ENCODE measurements around the gene SCP2D1. TPM values are rescaled to one million over a fixed set of nuclear protein-coding genes. Genes with fewer than 3 reads are reported as not detected.

The SCP2D1 gene
- total RNA-seq, 4 donors from 2014 or later = not detected

GRCh38 chr20:18851629-18852028 lies 38.0 kb downstream of the SCP2D1 start:
- TF ChIP-seq CTCF (IDR thresholded peaks at IDR 0.05) = no peak
- Histone ChIP-seq H3K9me3 (no peaks in the 10 kb centered on the region), H3K27ac (no peak overlapping the region), H3K27me3 (no peaks in the 10 kb centered on the region), H3K4me1 (no peaks in the 10 kb centered on the region), H3K36me3 (no peaks in the 10 kb centered on the region), H3K4me3 (no peak overlapping the region)
- intact Hi-C loops (cut with DNase I; ENCODE audit: low total_unique reads) (no loop called here), in situ Hi-C loops (cut with MboI; ENCODE audit: low pct_ligation_motif_present in 1 of 4, low pct_unique_long_range_greater_than_20kb in 1 of 4, low sequenced_read_pairs in 3 of 4) (no loop called here)
- no peak for DNase-seq

DNA sequence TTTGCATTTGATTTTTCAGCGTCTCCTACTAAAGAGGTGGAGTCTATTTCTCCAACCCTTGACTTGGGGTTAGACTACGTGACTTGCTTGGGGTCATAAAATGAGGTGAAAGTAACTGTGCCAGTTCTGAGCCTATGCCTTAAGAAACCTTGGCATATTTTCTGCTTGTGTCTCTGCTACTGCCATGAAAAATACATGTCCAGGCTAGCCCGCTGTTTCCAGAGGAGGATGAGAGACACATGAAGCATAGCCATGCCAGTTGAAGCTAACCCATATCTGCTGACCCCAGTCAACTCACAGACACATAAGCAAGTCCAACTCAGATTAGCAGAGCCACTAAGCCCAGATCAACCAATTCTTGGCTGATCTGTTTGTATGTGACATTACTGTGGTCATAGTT lies 38.7 kb downstream of the SCP2D1 start:
- 92% methylated on average over 3 of the region's 3 CpGs; no CpG with 5 or more reads in 1 of the 2 donors for WGBS, 2 donors (ENCODE audit: low coverage in 1 of 2)
- no peaks in the 10 kb centered on the region for H3K36me3 ChIP-seq
- no peak for DNase-seq
- no peaks in the 10 kb centered on the region for H3K9me3 ChIP-seq
- intact Hi-C loops (cut with DNase I; ENCODE audit: low total_unique reads) = no loop called here
- no peak for TF ChIP-seq EP300 (IDR thresholded peaks at IDR 0.05; ENCODE audit: low read depth)
- TF ChIP-seq POLR2AphosphoS5 (IDR thresholded peaks at IDR 0.05) = no peak
- TF ChIP-seq POLR2A (IDR thresholded peaks at IDR 0.05) = no peak
- in situ Hi-C loops (cut with MboI; ENCODE audit: low pct_ligation_motif_present in 1 of 4, low pct_unique_long_range_greater_than_20kb in 1 of 4, low sequenced_read_pairs in 3 of 4) = no loop called here
- no peak overlapping the region for H3K27ac ChIP-seq
- H3K4me1 ChIP-seq = no peaks in the 10 kb centered on the region
- H3K27me3 ChIP-seq = no peaks in the 10 kb centered on the region
- no peak overlapping the region for H3K4me3 ChIP-seq

DNA sequence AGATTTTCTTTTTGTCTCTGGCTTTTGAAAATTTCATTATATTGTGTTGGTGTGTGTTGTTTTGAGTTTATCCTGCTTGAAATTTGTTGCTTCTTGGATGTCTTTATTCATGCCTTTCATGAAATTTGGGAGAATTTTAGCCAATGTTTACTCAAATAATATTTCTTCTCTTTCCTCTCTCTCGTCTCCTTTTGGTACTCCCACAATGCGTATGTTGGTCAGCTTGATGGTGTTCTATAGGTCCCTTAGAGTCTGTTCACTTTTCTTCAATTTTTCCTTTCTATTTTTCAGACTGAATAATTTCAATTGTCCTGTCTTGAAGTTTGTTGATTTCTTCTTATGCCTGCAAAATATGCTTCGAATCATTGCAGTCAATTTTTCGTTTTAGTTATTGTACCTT lies 39.6 kb downstream of the SCP2D1 start:
- intact Hi-C loops (cut with DNase I; ENCODE audit: low total_unique reads) = no loop called here

DNA sequence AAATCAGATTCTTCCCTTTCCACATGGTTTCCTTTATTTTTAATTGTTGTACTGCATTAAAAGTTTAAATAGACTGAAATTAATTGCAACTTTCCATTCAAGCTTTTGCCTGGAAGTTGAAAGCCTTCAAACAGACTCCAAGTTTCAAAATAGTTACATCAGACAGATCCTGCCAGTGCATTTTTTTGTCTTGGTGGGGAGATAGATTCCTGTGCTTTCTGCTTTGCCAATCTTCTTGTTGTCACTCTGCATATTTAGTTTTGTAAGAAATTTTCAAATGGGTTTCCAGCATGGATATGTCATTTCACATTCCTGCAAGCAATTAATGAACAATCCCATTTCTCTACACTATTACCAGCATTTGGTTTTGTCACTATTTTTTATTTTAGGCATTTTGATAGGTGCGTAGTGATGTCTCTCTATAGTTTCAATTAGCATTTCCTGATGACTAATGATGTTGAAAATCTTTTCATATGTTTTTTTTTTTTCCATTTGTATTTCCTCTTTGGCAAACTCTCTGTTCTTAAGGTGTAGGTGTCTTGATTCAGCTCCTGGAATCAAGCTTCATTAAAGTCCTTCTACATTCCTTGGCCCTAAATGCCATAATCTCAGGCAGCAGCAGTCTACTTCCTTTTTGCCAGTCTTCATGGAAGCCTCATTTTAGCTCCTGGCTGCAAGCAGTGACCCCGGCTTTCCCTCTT lies 40.5 kb downstream of the SCP2D1 start:
- 69 to 89% methylated on average over 1 to 2 of the region's 2 CpGs for WGBS, 2 donors (ENCODE audit: low coverage in 1 of 2)
- no peaks in the 10 kb centered on the region for H3K36me3 ChIP-seq
- in situ Hi-C loops (cut with MboI; ENCODE audit: low pct_ligation_motif_present in 1 of 4, low pct_unique_long_range_greater_than_20kb in 1 of 4, low sequenced_read_pairs in 3 of 4) (no loop called here), intact Hi-C loops (cut with DNase I; ENCODE audit: low total_unique reads) (no loop called here)
- no peak overlapping the region for H3K4me3 ChIP-seq
- no peak overlapping the region for H3K27ac ChIP-seq
- no peaks in the 10 kb centered on the region for H3K27me3 ChIP-seq
- no peak for DNase-seq
- no peak for TF ChIP-seq CTCF (IDR thresholded peaks at IDR 0.05)
- no peak for TF ChIP-seq POLR2AphosphoS5 (IDR thresholded peaks at IDR 0.05)
- no peaks in the 10 kb centered on the region for H3K4me1 ChIP-seq
- no peaks in the 10 kb centered on the region for H3K9me3 ChIP-seq

More for the DNA sequence above, 39.6 kb downstream of the SCP2D1 start:
- Histone ChIP-seq H3K9me3 (no peaks in the 10 kb centered on the region), H3K27ac (no peak overlapping the region), H3K4me1 (no peaks in the 10 kb centered on the region), H3K36me3 (no peaks in the 10 kb centered on the region), H3K4me3 (no peak overlapping the region), H3K27me3 (no peaks in the 10 kb centered on the region)
- no peak for TF ChIP-seq CTCF (IDR thresholded peaks at IDR 0.05)
- TF ChIP-seq POLR2A (IDR thresholded peaks at IDR 0.05) = no peak
- no peak for TF ChIP-seq EP300 (IDR thresholded peaks at IDR 0.05; ENCODE audit: low read depth)
- TF ChIP-seq POLR2AphosphoS5 (IDR thresholded peaks at IDR 0.05) = no peak
- WGBS, 2 donors (ENCODE audit: low coverage in 1 of 2) = 84 to 88% methylated on average over 4 of the region's 4 CpGs
- in situ Hi-C loops (cut with MboI; ENCODE audit: low pct_ligation_motif_present in 1 of 4, low pct_unique_long_range_greater_than_20kb in 1 of 4, low sequenced_read_pairs in 3 of 4) = no loop called here
- no peak for DNase-seq

- no peak for TF ChIP-seq POLR2A (IDR thresholded peaks at IDR 0.05)
- TF ChIP-seq POLR2AphosphoS5 (IDR thresholded peaks at IDR 0.05) = no peak
- no peak for TF ChIP-seq EP300 (IDR thresholded peaks at IDR 0.05; ENCODE audit: low read depth)
- TF ChIP-seq CTCF (IDR thresholded peaks at IDR 0.05) = no peak
- WGBS, 2 donors (ENCODE audit: low coverage in 1 of 2) = 94 to 99% methylated on average over 2 of the region's 2 CpGs
- in situ Hi-C loops (cut with MboI; ENCODE audit: low pct_ligation_motif_present in 1 of 4, low pct_unique_long_range_greater_than_20kb in 1 of 4, low sequenced_read_pairs in 3 of 4) (no loop called here), intact Hi-C loops (cut with DNase I; ENCODE audit: low total_unique reads) (no loop called here)
- no peak for DNase-seq
- Histone ChIP-seq H3K9me3 (no peaks in the 10 kb centered on the region), H3K4me3 (no peak overlapping the region), H3K4me1 (no peaks in the 10 kb centered on the region), H3K27me3 (no peaks in the 10 kb centered on the region), H3K36me3 (no peaks in the 10 kb centered on the region), H3K27ac (no peak overlapping the region)
These were observed 42.3 kb downstream of the SCP2D1 start for GRCh38 chr20:18855882-18856281.
